ENCODE measurements around the gene ZNF208. TPM values are rescaled to one million over a fixed set of nuclear protein-coding genes. Genes with fewer than 3 reads are reported as not detected.

Gene ZNF208
- total and polyA plus RNA-seq, 2 of the 8 experiments (the other 6 are each of a cell fraction or from before 2014, with no cell fraction given): not detected

GRCh38 chr19:21940684-21941083, 70.1 kb downstream of the ZNF208 start (continued):
- TF ChIP-seq ASH2L (IDR thresholded peaks at IDR 0.05; ENCODE audit: low read length): no peak
- TF ChIP-seq POLR2A (IDR thresholded peaks at IDR 0.05; ENCODE audit: control extremely low read depth in 1 of 2, low read depth in 2 of 2, low read length in 2 of 2): no peak

Measured in H1 (cell line).